NCI-H1417 (cell line): Measurements from ENCODE around the gene TEX2.

Experiments
- DNase-seq, 3 experiments: peaks; one replicate each; lab custom pipeline; 2025; lab: John Stamatoyannopoulos, UW

TEX2 gene

GRCh38 chr17:64145375-64145750 lies 117.7 kb downstream of the TEX2 start:
- DNase-seq: no peak

GRCh38 chr17:64139542-64139941 lies 123.5 kb downstream of the TEX2 start:
- no peak for DNase-seq

- no peak for DNase-seq
Observed at GRCh38 chr17:64138441-64138840, 124.6 kb downstream of the TEX2 start.

GRCh38 chr17:64135000-64135399 lies 128.1 kb downstream of the TEX2 start:
- DNase-seq: no peak

- DNase-seq: no peak
Observed at GRCh38 chr17:64134216-64134970, 128.7 kb downstream of the TEX2 start.

- DNase-seq: peak; percentile 39 to 83 (median 75)
Observed at GRCh38 chr17:64133546-64134215, 129.4 kb downstream of the TEX2 start.

- DNase-seq: no peak
Observed at GRCh38 chr17:64131606-64132270, 131.3 kb downstream of the TEX2 start.

GRCh38 chr17:64130559-64131001 lies 132.5 kb downstream of the TEX2 start:
- no peak for DNase-seq

- peak; percentile 81 to 91 (median 91) for DNase-seq
Observed at GRCh38 chr17:64129765-64130558, 133.1 kb downstream of the TEX2 start, which contains the start of gene ERN1. Gene ERN1, minus strand, starts transcription at chr17:64130144. Its CDS starts 115 bp downstream, at chr17:64130029.

GRCh38 chr17:64129515-64129764 lies 133.6 kb downstream of the TEX2 start:
- DNase-seq: no peak

GRCh38 chr17:64128787-64129514 lies 134.1 kb downstream of the TEX2 start:
- peak in 2 of 3 experiments; percentile 27 to 59 for DNase-seq

- DNase-seq: peak in 1 of 3 experiments; percentile 35
Observed at GRCh38 chr17:64126918-64127317, 136.1 kb downstream of the TEX2 start.

- DNase-seq: no peak
Observed at GRCh38 chr17:64125937-64126336, 137.1 kb downstream of the TEX2 start.

GRCh38 chr17:64124609-64125008 lies 138.5 kb downstream of the TEX2 start:
- DNase-seq: no peak

- DNase-seq: no peak
Observed at GRCh38 chr17:64123114-64123513, 139.9 kb downstream of the TEX2 start.

GRCh38 chr17:64120972-64121786 lies 141.9 kb downstream of the TEX2 start:
- DNase-seq: peak in 2 of 3 experiments; percentile 15 to 48

- peak in 2 of 3 experiments; percentile 7 to 39 for DNase-seq
Observed at GRCh38 chr17:64120159-64120810, 142.8 kb downstream of the TEX2 start.

GRCh38 chr17:64117981-64118979 lies 144.8 kb downstream of the TEX2 start:
- peak; percentile 27 to 68 (median 56) for DNase-seq
